RWPE2 (cell line): Measurements from ENCODE around the gene NAMPT.

Experiments
- ATAC-seq: fragments of 200-7000 bp; cut with Tn5 transposase; 3 replicates; pipeline ENCODE4 v1.9.1; 2021; ENCODE audit warnings: low read depth
- DNase-seq: peaks from one replicate; pipeline ENCODE4 v3.0.0-alpha.2; 2020; ENCODE audit warnings: low spot score
- H3K27ac ChIP-seq: fragments of 450-650 bp; 2 replicates; pipeline ENCODE4 v1.5.1; 2017; ENCODE audit warnings: mild to moderate bottlenecking; ENCODE audit not compliant: poor library complexity, severe bottlenecking
- H3K27me3 ChIP-seq: fragments of 250-450 bp; sonication (Bioruptor Pico); 2 replicates; pipeline ENCODE4 v1.5.1; 2021; ENCODE audit warnings: mild to moderate bottlenecking, moderate library complexity; ENCODE audit not compliant: insufficient read depth, poor library complexity, severe bottlenecking
- H3K36me3 ChIP-seq: fragments of 250-450 bp; sonication (Bioruptor Pico); 2 replicates; pipeline ENCODE4 v1.5.1; 2020; ENCODE audit warnings: low read depth, mild to moderate bottlenecking, moderate library complexity
- H3K4me1 ChIP-seq: fragments of 250-450 bp; sonication (Bioruptor Pico); 2 replicates; pipeline ENCODE4 v1.5.1; 2021; ENCODE audit warnings: mild to moderate bottlenecking, moderate library complexity; ENCODE audit not compliant: insufficient read depth, poor library complexity, severe bottlenecking
- H3K4me3 ChIP-seq: fragments of 250-450 bp; sonication (Bioruptor Pico); 2 replicates; pipeline ENCODE4 v1.5.1; 2021; ENCODE audit warnings: mild to moderate bottlenecking, moderate library complexity; ENCODE audit not compliant: severe bottlenecking
- H3K9me3 ChIP-seq: fragments of 250-450 bp; sonication (Bioruptor Pico); 2 replicates; pipeline ENCODE4 v1.5.1; 2021; ENCODE audit warnings: mild to moderate bottlenecking, moderate library complexity; ENCODE audit not compliant: severe bottlenecking
- TF ChIP-seq, protein P1 (sequence below): fragments of 450-650 bp; IDR thresholded peaks from one replicate; pipeline ENCODE4 v1.5.1; 2017; ENCODE audit warnings: mild to moderate bottlenecking, moderate library complexity; ENCODE audit not compliant: poor library complexity, severe bottlenecking

The NAMPT gene

DNA sequence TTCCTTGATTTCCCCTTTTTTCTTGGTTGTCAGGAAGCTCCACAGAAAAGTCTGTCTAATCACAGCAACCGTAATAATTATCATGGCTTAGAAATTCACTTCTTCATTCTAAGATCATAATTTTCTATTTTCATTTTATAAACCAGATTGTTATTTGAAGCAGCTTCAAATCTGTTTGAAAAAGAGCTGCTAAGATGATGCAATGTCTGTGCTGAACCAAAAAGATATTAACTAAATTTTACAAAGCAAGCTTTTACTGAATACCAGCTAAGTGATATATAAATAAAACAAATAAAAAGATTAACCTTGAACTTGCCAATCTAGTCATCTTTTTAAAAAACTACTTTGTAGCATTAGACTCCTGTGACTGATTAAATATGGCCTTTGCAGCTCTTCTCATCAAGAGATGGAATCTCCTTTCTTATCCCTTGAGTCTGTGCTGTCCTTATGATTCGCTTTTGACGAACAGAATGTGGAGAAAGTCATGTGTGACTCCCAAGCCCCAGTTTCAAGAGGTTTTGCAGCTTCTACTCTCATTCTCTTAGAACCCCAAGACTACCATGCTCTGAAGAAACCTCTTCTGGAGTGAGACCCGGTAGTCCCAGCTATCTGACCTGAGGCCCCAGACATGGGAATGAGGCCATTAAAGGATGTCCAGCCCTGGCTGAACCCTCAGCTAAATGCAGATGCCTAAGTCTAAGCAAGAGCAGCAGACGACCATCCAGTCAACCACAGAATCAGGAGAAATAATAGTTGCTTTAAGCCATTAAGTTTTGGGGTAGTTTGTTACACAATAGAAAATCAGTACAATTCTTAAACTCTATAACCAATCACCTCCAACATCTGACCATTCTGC is 14.4 kb downstream of the NAMPT start:
- H3K27me3 ChIP-seq, result no peaks in the 10 kb centered on the region
- TF ChIP-seq, protein P1, sequence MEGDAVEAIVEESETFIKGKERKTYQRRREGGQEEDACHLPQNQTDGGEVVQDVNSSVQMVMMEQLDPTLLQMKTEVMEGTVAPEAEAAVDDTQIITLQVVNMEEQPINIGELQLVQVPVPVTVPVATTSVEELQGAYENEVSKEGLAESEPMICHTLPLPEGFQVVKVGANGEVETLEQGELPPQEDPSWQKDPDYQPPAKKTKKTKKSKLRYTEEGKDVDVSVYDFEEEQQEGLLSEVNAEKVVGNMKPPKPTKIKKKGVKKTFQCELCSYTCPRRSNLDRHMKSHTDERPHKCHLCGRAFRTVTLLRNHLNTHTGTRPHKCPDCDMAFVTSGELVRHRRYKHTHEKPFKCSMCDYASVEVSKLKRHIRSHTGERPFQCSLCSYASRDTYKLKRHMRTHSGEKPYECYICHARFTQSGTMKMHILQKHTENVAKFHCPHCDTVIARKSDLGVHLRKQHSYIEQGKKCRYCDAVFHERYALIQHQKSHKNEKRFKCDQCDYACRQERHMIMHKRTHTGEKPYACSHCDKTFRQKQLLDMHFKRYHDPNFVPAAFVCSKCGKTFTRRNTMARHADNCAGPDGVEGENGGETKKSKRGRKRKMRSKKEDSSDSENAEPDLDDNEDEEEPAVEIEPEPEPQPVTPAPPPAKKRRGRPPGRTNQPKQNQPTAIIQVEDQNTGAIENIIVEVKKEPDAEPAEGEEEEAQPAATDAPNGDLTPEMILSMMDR, result no peak
- no peak for ATAC-seq
- no peak for DNase-seq
- no peak overlapping the region for H3K4me3 ChIP-seq
- peaks cover 98% of the 10 kb centered on the region for H3K36me3 ChIP-seq
- no peak overlapping the region for H3K27ac ChIP-seq
- no peaks in the 10 kb centered on the region for H3K9me3 ChIP-seq
- no peaks in the 10 kb centered on the region for H3K4me1 ChIP-seq

DNA sequence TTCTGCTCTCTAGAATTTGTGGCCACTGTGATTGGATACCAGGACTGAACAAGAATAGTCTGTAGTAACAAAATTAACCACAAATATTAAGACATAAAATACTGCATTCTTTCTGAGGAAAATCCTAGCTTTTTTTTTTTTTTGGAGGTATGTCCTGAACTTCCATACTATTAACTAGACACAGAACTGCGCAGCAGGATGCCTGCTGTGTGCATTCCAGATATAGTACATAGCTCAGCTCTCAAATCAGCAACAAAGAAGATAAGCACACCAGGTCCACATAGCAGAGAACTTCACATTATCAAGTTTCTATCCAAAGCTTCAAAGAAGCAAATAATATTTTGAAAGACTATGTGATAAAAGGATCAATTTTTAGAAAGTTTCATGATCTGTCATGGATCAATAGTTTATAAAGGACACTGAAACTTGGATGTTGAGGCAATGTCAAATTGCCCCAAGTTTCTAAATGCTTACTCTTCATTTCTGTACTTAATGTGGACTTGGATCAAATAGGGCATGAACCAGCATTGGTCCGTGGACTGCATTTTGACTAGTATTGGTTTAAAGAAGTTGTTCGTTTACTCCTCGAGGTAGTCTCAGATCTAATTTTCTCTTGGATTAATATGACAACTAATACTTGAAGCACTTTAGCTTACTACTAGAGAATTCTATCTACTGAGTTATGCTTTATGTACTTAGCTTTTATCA is 15.4 kb downstream of the NAMPT start:
- Histone ChIP-seq H3K4me1 (no peaks in the 10 kb centered on the region), H3K27ac (no peak overlapping the region), H3K9me3 (no peaks in the 10 kb centered on the region), H3K4me3 (no peak overlapping the region), H3K36me3 (peaks cover 98% of the 10 kb centered on the region), H3K27me3 (no peaks in the 10 kb centered on the region)
- TF ChIP-seq, protein P1, result no peak
- ATAC-seq, result no peak
- no peak for DNase-seq

DNA sequence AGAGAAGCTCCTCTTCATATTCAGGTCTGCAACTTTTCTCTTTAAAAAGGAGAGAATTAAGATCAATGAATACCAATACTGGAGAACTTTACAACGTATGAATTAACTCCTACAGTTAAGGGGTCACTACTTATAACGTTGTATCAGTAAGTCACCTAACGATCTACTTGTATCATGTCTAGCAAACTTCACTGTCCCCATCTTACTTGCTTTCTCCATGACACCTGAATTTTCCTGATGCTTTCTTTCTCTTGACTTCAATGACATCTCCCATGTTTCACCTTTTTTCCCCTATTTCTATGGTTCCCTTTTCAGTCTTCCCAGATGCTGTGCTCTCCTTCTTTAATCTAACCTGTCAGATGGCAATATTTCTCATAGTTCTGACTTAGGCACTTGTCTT is 19.6 kb downstream of the NAMPT start:
- no peak for ATAC-seq
- Histone ChIP-seq H3K4me3 (no peak overlapping the region), H3K27ac (no peak overlapping the region), H3K27me3 (no peaks in the 10 kb centered on the region), H3K36me3 (peaks cover 98% of the 10 kb centered on the region), H3K9me3 (no peaks in the 10 kb centered on the region), H3K4me1 (no peaks in the 10 kb centered on the region)
- no peak for DNase-seq
- TF ChIP-seq, protein P1, result no peak

DNA sequence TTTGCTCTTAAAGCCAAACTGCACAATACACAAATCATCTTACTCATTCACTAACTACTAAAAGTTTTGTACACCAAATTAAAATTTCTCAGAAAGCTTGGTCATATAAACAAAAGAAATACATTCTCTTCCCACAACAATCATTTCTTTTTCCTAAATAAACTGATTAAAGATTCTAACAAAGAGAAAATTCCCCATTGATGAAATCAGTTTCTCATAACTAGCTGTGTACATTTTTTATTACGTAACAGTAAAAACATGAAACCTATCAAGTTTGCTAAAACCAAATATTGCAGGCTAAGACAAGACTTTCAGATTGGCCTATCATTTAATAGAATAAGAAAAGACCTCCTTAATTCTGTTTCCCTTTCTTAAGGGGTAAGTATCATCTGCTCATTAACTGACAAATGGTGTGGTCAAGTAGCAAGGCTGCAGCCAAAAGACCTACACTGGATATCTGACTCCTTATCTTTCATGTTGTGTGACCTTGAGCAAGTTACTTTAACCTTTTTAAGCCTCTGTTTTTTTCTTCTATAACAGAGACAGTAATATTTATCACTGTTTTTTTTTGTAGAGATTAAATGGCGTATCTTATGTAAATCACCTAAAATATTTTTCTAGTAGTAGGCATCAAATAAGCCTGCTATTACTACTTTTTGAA is 22.4 kb downstream of the NAMPT start:
- ATAC-seq, result no peak
- TF ChIP-seq, protein P1, result no peak
- Histone ChIP-seq H3K9me3 (no peaks in the 10 kb centered on the region), H3K36me3 (peaks cover 97% of the 10 kb centered on the region), H3K27ac (no peak overlapping the region), H3K4me3 (no peak overlapping the region), H3K27me3 (no peaks in the 10 kb centered on the region), H3K4me1 (no peaks in the 10 kb centered on the region)
- no peak for DNase-seq
